ENCODE results near the gene KCNJ3. TPM values are rescaled to one million over a fixed set of nuclear protein-coding genes. Genes with fewer than 3 reads are reported as not detected.

KCNJ3 gene
- total and polyA plus RNA-seq, 11 donors: 0.07 to 6.2 (median 0.40) TPM

DNA sequence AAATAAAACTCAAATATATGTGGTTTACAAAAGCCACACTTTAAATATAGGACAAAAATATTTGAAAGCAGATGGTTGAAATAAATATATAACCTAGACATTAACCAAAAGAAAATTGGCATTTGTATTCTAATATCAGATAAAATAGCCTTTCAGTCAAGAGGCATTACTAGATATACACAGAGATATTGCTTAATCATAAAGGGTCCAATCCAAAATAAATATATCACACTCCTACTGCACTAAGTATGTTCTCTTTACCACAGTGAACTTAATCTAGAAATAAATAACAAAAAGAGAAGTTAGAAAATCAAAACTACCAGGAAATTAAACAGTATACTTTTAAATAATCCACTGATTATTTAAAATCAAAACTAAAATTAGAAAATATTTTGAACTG lies 34.2 kb upstream of the KCNJ3 start:
- no peak for ATAC-seq
- H3K27me3 ChIP-seq: no peaks in the 10 kb centered on the region
- intact Hi-C loops (cut with DNase I): no loop called here
- TF ChIP-seq POLR2A (IDR thresholded peaks at IDR 0.05) (no peak), CTCF (IDR thresholded peaks at IDR 0.05) (no peak)
- no peak overlapping the region for H3K4me3 ChIP-seq
- H3K4me1 ChIP-seq: no peaks in the 10 kb centered on the region
- no peak for DNase-seq
- no peaks in the 10 kb centered on the region for H3K36me3 ChIP-seq
- peaks cover 0 to 7% (median 0%) of the 10 kb centered on the region in 12 donors for H3K9me3 ChIP-seq
- H3K27ac ChIP-seq: no peak overlapping the region

DNA sequence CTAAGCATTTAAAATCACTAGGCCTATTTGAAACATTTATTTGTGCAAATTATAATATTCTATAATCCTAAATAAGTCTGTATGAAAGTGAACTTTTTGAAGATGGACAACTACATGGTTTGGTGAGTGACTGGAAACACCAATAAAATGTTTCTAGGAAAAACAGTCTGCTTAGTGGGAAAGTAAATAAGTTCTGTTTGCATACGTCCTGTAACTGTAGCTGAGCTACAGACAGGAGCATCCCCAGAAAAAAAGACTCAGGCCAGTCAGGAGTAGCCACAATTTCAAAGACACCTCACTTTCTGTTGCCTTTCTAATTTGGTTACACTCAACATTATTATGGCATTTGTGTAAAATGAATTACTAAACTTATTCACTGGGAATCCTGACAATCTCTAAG lies 28.4 kb upstream of the KCNJ3 start:
- WGBS, 4 donors: 67 to 80% (median 72%) methylated on average over 1 of the region's 1 CpG
- TF ChIP-seq CTCF (IDR thresholded peaks at IDR 0.05) (no peak), POLR2A (IDR thresholded peaks at IDR 0.05) (no peak)

DNA sequence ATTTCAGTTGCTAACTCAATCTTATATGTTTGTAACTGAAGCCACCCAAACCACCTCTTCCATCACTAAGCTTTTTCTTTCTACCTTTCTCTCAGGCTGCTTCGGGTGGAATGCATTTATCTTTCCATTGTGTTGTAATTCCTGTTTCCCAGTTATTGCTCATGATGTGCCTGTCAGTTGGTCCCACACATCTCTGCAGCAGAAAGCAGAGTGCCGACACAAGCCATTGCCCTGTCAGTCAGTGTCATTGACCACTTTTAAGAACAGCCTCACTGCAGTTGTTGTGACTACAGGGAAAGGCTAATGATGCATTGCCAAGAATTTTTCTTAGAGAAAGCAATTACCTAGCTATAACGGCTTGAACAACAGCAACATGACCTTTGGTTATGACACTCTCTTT lies 24.8 kb upstream of the KCNJ3 start:
- Histone ChIP-seq H3K36me3 (no peaks in the 10 kb centered on the region), H3K27me3 (no peaks in the 10 kb centered on the region), H3K27ac (no peak overlapping the region), H3K9me3 (no peaks in the 10 kb centered on the region), H3K4me3 (no peak overlapping the region), H3K4me1 (no peaks in the 10 kb centered on the region)
- intact Hi-C loops (cut with DNase I): no loop called here
- TF ChIP-seq POLR2A (IDR thresholded peaks at IDR 0.05): no peak
- no peak for TF ChIP-seq CTCF (IDR thresholded peaks at IDR 0.05)
- DNase-seq (no peak), ATAC-seq (no peak)
- 44 to 62% (median 52%) methylated on average over 3 of the region's 3 CpGs for WGBS, 4 donors

More for the DNA sequence above, 28.4 kb upstream of the KCNJ3 start:
- Histone ChIP-seq H3K27ac (no peak overlapping the region), H3K4me1 (no peaks in the 10 kb centered on the region), H3K36me3 (no peaks in the 10 kb centered on the region), H3K9me3 (peaks cover 0 to 5% (median 0%) of the 10 kb centered on the region in 12 donors), H3K4me3 (no peak overlapping the region), H3K27me3 (no peaks in the 10 kb centered on the region)
- intact Hi-C loops (cut with DNase I): no loop called here
- DNase-seq (no peak), ATAC-seq (no peak)

GRCh38 chr2:154677401-154677800 lies 21.1 kb upstream of the KCNJ3 start:
- whole genome bisulfite sequencing, 4 donors: 46 to 61% (median 60%) methylated on average over 3 of the region's 3 CpGs
- H3K27me3 ChIP-seq: no peaks in the 10 kb centered on the region
- TF ChIP-seq CTCF (IDR thresholded peaks at IDR 0.05) (no peak), POLR2A (IDR thresholded peaks at IDR 0.05) (no peak)
- H3K4me1 ChIP-seq: no peaks in the 10 kb centered on the region
- H3K9me3 ChIP-seq: no peaks in the 10 kb centered on the region
- intact Hi-C loops (cut with DNase I): no loop called here
- H3K4me3 ChIP-seq: no peak overlapping the region
- DNase-seq: no peak
- ATAC-seq: no peak
- no peak overlapping the region for H3K27ac ChIP-seq
- no peaks in the 10 kb centered on the region for H3K36me3 ChIP-seq
